Measurements from ENCODE around the gene MRPL37. TPM values are rescaled to one million over a fixed set of nuclear protein-coding genes. Genes with fewer than 3 reads are reported as not detected.

MRPL37 gene
- polyA plus RNA-seq, 1 of the 3 experiments (the other 2 are of a cell fraction), result 11.3 TPM

DNA sequence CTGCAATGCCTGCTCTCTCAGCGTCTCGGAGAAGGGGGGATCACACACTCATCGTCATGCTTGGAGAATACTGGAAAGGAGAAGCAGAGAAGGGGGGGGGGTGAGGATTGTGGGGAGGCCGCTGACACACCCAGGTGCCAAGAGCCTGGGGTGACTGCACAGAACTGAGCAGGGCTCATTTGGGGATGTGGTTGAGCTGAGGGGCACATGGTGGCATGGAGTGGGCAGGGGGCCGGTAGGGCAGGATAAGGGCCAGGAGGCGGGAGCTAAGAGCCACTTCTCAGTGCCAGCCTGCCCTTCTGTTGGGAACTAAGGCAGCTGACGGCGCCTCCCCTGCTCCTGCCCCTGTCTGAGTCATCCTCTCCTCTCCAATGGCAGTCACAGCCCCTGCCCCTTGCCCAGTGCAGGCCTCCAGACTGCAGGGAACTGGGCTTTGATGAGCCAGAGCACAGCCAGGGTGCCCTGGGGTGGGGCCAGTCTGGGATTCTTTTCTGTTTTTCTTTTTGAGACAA, 27.2 kb downstream of the MRPL37 start:
- ChIA-PET POLR2A (interaction anchor here (0.5 to 0.9 kb wide), 2 partner anchors 26 to 29 kb away, joined by 3 read pairs; no protein-coding TSS in a partner anchor), CTCF (interaction anchor here (0.7 to 4.8 kb wide), 4 partner anchors 47 to 262 kb away, joined by 3 to 20 read pairs (median 8); no protein-coding TSS in a partner anchor)
- H3K9me3 ChIP-seq, result no peaks in the 10 kb centered on the region
- H3K4me1 ChIP-seq (ENCODE audit: control insufficient read depth in 1 of 2, insufficient read depth in 2 of 2, low read depth in 1 of 2, low read length in 1 of 2), result peaks cover 18 to 88% of the 10 kb centered on the region in 2 experiments
- no peak for TF ChIP-seq TEAD4 (IDR thresholded peaks at IDR 0.05; ENCODE audit: borderline replicate concordance, insufficient read depth)
- TF ChIP-seq JUND (IDR thresholded peaks at IDR 0.05), result peak; percentile 59
- TF ChIP-seq, protein P1, sequence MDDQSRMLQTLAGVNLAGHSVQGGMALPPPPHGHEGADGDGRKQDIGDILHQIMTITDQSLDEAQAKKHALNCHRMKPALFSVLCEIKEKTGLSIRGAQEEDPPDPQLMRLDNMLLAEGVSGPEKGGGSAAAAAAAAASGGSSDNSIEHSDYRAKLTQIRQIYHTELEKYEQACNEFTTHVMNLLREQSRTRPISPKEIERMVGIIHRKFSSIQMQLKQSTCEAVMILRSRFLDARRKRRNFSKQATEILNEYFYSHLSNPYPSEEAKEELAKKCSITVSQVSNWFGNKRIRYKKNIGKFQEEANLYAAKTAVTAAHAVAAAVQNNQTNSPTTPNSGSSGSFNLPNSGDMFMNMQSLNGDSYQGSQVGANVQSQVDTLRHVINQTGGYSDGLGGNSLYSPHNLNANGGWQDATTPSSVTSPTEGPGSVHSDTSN (IDR thresholded peaks at IDR 0.05), result peak; percentile 4; the same call in 1 of the 2 replicates
- TF ChIP-seq NFIC (IDR thresholded peaks at IDR 0.05; ENCODE audit: borderline replicate concordance), result 0 out of 2 replicates have a peak, but pooled peaks have one; percentile 10
- TF ChIP-seq SIN3A (IDR thresholded peaks at IDR 0.05; ENCODE audit: borderline replicate concordance, low read depth, low read length), result no peak
- peak; percentile 18; the same call in 1 of the 2 replicates for TF ChIP-seq TCF12 (IDR thresholded peaks at IDR 0.05)
- TF ChIP-seq, protein P2, sequence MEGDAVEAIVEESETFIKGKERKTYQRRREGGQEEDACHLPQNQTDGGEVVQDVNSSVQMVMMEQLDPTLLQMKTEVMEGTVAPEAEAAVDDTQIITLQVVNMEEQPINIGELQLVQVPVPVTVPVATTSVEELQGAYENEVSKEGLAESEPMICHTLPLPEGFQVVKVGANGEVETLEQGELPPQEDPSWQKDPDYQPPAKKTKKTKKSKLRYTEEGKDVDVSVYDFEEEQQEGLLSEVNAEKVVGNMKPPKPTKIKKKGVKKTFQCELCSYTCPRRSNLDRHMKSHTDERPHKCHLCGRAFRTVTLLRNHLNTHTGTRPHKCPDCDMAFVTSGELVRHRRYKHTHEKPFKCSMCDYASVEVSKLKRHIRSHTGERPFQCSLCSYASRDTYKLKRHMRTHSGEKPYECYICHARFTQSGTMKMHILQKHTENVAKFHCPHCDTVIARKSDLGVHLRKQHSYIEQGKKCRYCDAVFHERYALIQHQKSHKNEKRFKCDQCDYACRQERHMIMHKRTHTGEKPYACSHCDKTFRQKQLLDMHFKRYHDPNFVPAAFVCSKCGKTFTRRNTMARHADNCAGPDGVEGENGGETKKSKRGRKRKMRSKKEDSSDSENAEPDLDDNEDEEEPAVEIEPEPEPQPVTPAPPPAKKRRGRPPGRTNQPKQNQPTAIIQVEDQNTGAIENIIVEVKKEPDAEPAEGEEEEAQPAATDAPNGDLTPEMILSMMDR (IDR thresholded peaks at IDR 0.05), result no peak
- peak; percentile 65; the same call in 1 of the 2 replicates for TF ChIP-seq FOSL2 (IDR thresholded peaks at IDR 0.05; ENCODE audit: borderline replicate concordance, low read depth)
- 35% methylated on average over 6 of the region's 8 CpGs for WGBS (ENCODE audit: low lambda C conversion rate)
- no peaks in the 10 kb centered on the region for H4K20me1 ChIP-seq (ENCODE audit: insufficient read depth)
- peak; percentile 76 for DNase-seq
- no peaks in the 10 kb centered on the region for H3K9me2 ChIP-seq
- peaks cover 0 to 5% of the 10 kb centered on the region in 2 experiments for H3K36me3 ChIP-seq (replicated peaks in 1 of 2; ENCODE audit: control insufficient read depth in 1 of 2, insufficient read depth in 2 of 2, low read length in 1 of 2)
- no peaks in the 10 kb centered on the region for H3K79me2 ChIP-seq (ENCODE audit: insufficient read depth)
- H3K9ac ChIP-seq, result no peak overlapping the region
- H3K4me2 ChIP-seq, result peak overlapping the region; percentile 68
- H3K27me3 ChIP-seq (ENCODE audit: insufficient read depth), result no peaks in the 10 kb centered on the region
- peak overlapping the region; percentile 36 to 95 for H3K27ac ChIP-seq (ENCODE audit: low read depth in 2 of 2, low read length in 1 of 2)
- H3F3A ChIP-seq (replicated peaks; ENCODE audit: insufficient read depth), result peaks cover 6% of the 10 kb centered on the region
- H2AFZ ChIP-seq (ENCODE audit: low read depth), result no peak overlapping the region
- no peak overlapping the region for H3K4me3 ChIP-seq (ENCODE audit: low read depth in 2 of 2, low read length in 1 of 2)

DNA sequence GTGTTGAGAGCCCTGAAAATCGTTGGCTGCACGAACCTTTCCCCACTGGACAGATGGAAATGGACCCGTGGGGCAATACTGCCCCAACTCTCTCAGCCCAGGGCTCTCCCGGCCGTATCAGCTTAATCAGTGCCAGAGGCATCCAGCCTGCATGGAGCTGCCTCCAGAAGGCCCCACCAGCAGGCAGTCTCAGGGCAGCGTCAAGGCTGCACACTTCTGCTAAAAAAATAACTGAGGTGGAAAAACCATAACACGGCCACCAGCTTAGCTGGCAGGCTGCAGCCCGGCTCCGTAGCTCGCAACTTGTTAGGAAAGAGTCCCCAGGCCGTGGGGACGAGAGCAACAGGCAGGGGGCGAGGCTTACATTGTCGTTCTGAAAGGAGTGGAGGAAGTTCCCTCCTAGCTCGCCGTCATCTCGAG, 27.9 kb downstream of the MRPL37 start:
- ChIA-PET CTCF (interaction anchor here (0.5 to 4.8 kb wide), 3 partner anchors 46 to 261 kb away, joined by 3 to 20 read pairs (median 12); no protein-coding TSS in a partner anchor), POLR2A (interaction anchor here (0.7 to 1.1 kb wide), 2 partner anchors 18 to 41 kb away, joined by 3 read pairs; no protein-coding TSS in a partner anchor)
- peak; percentile 73 for DNase-seq
- H3K4me1 ChIP-seq (ENCODE audit: control insufficient read depth in 1 of 2, insufficient read depth in 2 of 2, low read depth in 1 of 2, low read length in 1 of 2), result peaks cover 18 to 80% of the 10 kb centered on the region in 2 experiments
- H3F3A ChIP-seq (replicated peaks; ENCODE audit: insufficient read depth), result peaks cover 7% of the 10 kb centered on the region
- H3K4me3 ChIP-seq (ENCODE audit: low read depth in 2 of 2, low read length in 1 of 2), result no peak overlapping the region
- H3K79me2 ChIP-seq (ENCODE audit: insufficient read depth), result no peaks in the 10 kb centered on the region
- no peaks in the 10 kb centered on the region for H3K9me2 ChIP-seq
- 64% methylated on average over 17 of the region's 17 CpGs for WGBS (ENCODE audit: low lambda C conversion rate)
- H3K9me3 ChIP-seq, result no peaks in the 10 kb centered on the region
- no peaks in the 10 kb centered on the region for H3K27me3 ChIP-seq (ENCODE audit: insufficient read depth)
- H3K36me3 ChIP-seq (replicated peaks in 1 of 2; ENCODE audit: control insufficient read depth in 1 of 2, insufficient read depth in 2 of 2, low read length in 1 of 2), result peaks cover 0 to 5% of the 10 kb centered on the region in 2 experiments
- peak overlapping the region; percentile 36 to 95; a peak in 3 of 4 replicates for H3K27ac ChIP-seq (ENCODE audit: low read depth in 2 of 2, low read length in 1 of 2)
- H3K9ac ChIP-seq, result no peak overlapping the region
- no peaks in the 10 kb centered on the region for H4K20me1 ChIP-seq (ENCODE audit: insufficient read depth)
- no peak for TF ChIP-seq TAF1 (IDR thresholded peaks at IDR 0.05; ENCODE audit: borderline replicate concordance, low read depth, low read length)
- TF ChIP-seq RFX5 (IDR thresholded peaks at IDR 0.05; ENCODE audit: low read length), result no peak
- TF ChIP-seq EP300 (IDR thresholded peaks at IDR 0.05; ENCODE audit: borderline replicate concordance in 1 of 2, low read depth in 1 of 2, low read length in 1 of 2), result peak in 1 of 2 experiments; percentile 62; a peak in 1 of 4 replicates
- no peak for TF ChIP-seq MXI1 (IDR thresholded peaks at IDR 0.05; ENCODE audit: low read depth, low read length)
- peak; percentile 81 for TF ChIP-seq GATA2 (CRISPR knock-in tag; IDR thresholded peaks at IDR 0.05)
- TF ChIP-seq, protein P3, sequence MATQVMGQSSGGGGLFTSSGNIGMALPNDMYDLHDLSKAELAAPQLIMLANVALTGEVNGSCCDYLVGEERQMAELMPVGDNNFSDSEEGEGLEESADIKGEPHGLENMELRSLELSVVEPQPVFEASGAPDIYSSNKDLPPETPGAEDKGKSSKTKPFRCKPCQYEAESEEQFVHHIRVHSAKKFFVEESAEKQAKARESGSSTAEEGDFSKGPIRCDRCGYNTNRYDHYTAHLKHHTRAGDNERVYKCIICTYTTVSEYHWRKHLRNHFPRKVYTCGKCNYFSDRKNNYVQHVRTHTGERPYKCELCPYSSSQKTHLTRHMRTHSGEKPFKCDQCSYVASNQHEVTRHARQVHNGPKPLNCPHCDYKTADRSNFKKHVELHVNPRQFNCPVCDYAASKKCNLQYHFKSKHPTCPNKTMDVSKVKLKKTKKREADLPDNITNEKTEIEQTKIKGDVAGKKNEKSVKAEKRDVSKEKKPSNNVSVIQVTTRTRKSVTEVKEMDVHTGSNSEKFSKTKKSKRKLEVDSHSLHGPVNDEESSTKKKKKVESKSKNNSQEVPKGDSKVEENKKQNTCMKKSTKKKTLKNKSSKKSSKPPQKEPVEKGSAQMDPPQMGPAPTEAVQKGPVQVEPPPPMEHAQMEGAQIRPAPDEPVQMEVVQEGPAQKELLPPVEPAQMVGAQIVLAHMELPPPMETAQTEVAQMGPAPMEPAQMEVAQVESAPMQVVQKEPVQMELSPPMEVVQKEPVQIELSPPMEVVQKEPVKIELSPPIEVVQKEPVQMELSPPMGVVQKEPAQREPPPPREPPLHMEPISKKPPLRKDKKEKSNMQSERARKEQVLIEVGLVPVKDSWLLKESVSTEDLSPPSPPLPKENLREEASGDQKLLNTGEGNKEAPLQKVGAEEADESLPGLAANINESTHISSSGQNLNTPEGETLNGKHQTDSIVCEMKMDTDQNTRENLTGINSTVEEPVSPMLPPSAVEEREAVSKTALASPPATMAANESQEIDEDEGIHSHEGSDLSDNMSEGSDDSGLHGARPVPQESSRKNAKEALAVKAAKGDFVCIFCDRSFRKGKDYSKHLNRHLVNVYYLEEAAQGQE (IDR thresholded peaks at IDR 0.05; ENCODE audit: low read depth, low read length), result no peak
- TF ChIP-seq RCOR1 (IDR thresholded peaks at IDR 0.05; ENCODE audit: low read length), result peak; percentile 59; the same call in 1 of the 2 replicates
- TF ChIP-seq, protein P4, sequence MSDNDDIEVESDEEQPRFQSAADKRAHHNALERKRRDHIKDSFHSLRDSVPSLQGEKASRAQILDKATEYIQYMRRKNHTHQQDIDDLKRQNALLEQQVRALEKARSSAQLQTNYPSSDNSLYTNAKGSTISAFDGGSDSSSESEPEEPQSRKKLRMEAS (IDR thresholded peaks at IDR 0.05; ENCODE audit: low read depth), result no peak
- peak; percentile 71 for TF ChIP-seq CHD2 (IDR thresholded peaks at IDR 0.05; ENCODE audit: low read length, partially characterized antibody)
- 0 out of 2 replicates have a peak, but pooled peaks have one; percentile 15 for TF ChIP-seq FOXJ3 (CRISPR knock-in tag; IDR thresholded peaks at IDR 0.05)
- H2AFZ ChIP-seq (ENCODE audit: low read depth), result no peak overlapping the region
- peak overlapping the region; percentile 68; the same call in 1 of the 2 replicates for H3K4me2 ChIP-seq

Data from SK-N-SH (cell line).